Gastroesophageal sphincter (tissue), 4 donors: ENCODE measurements around the gene THRB. TPM values are rescaled to one million over a fixed set of nuclear protein-coding genes. Genes with fewer than 3 reads are reported as not detected.
"Not testable (repeated sequence)": the region's sequence is repeated elsewhere in the genome, so short reads cannot be mapped to it uniquely, and the experiment has no call there.

ENCODE experiments used
- ATAC-seq: fragments of 150-250 bp; one replicate; pipeline ENCODE4 v1.9.1; 2016; ENCODE audit warnings: mild to moderate bottlenecking, moderate library complexity
- H3K27ac ChIP-seq, 4 donors: fragments of 200-600 bp; sonication (generic) in 3 of 4; 1 replicate in 3 of 4; 2 replicates in 1 of 4; pipeline ENCODE4 v1.5.1; 2016 to 2019
- H3K27me3 ChIP-seq: fragments of 200-600 bp; sonication (generic); one replicate; pipeline ENCODE4 v1.5.1; 2019
- H3K36me3 ChIP-seq, 2 donors: fragments of 200-600 bp; sonication (generic); one replicate each; pipeline ENCODE4 v1.5.1; 2019; ENCODE audit warnings: control low read depth in 1 of 2
- H3K4me1 ChIP-seq, 3 donors: fragments of 200-600 bp; sonication (generic); 1 replicate in 2 of 3; 2 replicates in 1 of 3; pipeline ENCODE4 v1.5.1; 2016 to 2019; ENCODE audit warnings: control low read depth in 2 of 3
- H3K4me3 ChIP-seq, 2 donors: fragments of 200-600 bp; sonication (generic); one replicate each; pipeline ENCODE4 v1.5.1; 2019; ENCODE audit warnings: mild to moderate bottlenecking in 1 of 2, moderate library complexity in 1 of 2
- H3K9me3 ChIP-seq, 3 donors: fragments of 200-600 bp; sonication (generic); one replicate each; pipeline ENCODE4 v1.5.1; 2017 to 2019; ENCODE audit warnings: control low read depth in 2 of 3
- EP300 ChIP-seq: sonication (generic); formaldehyde crosslinking; IDR thresholded peaks from one replicate; pipeline ENCODE4 v1.6.1; 2017; ENCODE audit warnings: antibody characterized with exemption, mild to moderate bottlenecking
- POLR2A ChIP-seq, 2 donors: fragments of 450-650 bp; IDR thresholded peaks; one replicate each; pipeline ENCODE4 v1.6.1; 2017; ENCODE audit warnings: antibody characterized with exemption in 2 of 2, mild to moderate bottlenecking in 2 of 2, moderate library complexity in 1 of 2
- POLR2AphosphoS5 ChIP-seq: sonication (generic); formaldehyde crosslinking; IDR thresholded peaks from one replicate; pipeline ENCODE4 v1.6.1; 2017; ENCODE audit warnings: antibody characterized with exemption
- WGBS, 2 donors: methylation state at CpG; one replicate each; pipeline ENCODE4 v1.1.5; 2018; ENCODE audit warnings: low coverage in 1 of 2; 5-methylcytosine and 5-hydroxymethylcytosine counted together
- total RNA-seq, 4 donors: library from RNA; depleted of rRNA; stranded (reverse); fragments of >200 nt; gene quantifications; one replicate each; pipeline ENCODE4 v1.1.0, GENCODE V29; 2016
- TF ChIP-seq, protein P1 (sequence below), 4 experiments: fragments of 200-600 bp in 2 of 4; fragments of 450-650 bp in 2 of 4; sonication (generic) in 1 of 4; IDR thresholded peaks; one replicate each; pipeline ENCODE4 v1.5.1; 2017 to 2019; ENCODE audit warnings: antibody characterized with exemption in 4 of 4, mild to moderate bottlenecking in 2 of 4, moderate library complexity in 2 of 4

Gene THRB
- total RNA-seq, 4 donors from 2014 or later = 42.5 to 61.9 (median 55.8) TPM

DNA sequence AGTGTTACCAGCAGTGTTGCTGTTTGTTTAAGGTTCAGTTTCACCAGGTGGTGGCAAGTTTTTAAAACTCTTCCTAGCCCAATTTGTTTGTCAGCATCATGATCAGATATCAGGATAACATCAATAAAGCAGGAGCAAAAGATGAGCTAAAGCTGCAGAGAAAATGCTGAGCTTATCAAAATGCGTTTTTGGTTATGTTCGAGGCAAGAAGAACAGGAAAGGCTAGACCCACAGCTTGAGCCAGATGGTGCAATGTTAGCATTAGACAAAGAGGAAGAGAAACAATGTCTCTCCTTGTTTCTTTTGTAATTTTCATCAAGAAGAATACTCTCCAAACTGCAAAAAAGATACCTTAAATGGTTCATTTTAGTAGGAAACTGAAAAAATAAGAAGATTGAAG is 66.2 kb downstream of the THRB start:
- Histone ChIP-seq H3K4me3 (no peak overlapping the region), H3K36me3 (no peaks in the 10 kb centered on the region), H3K27me3 (no peaks in the 10 kb centered on the region), H3K9me3 (no peaks in the 10 kb centered on the region), H3K27ac (no peak overlapping the region), H3K4me1 (peaks cover 3 to 23% (median 10%) of the 10 kb centered on the region in 3 donors)
- 64% methylated on average over 2 of the region's 2 CpGs; no CpG with 5 or more reads in 1 of the 2 donors for WGBS, 2 donors
- no peak for ATAC-seq
- TF ChIP-seq EP300 (no peak), POLR2A (IDR thresholded peaks at IDR 0.05) (no peak), POLR2AphosphoS5 (no peak)
- TF ChIP-seq, protein P1, sequence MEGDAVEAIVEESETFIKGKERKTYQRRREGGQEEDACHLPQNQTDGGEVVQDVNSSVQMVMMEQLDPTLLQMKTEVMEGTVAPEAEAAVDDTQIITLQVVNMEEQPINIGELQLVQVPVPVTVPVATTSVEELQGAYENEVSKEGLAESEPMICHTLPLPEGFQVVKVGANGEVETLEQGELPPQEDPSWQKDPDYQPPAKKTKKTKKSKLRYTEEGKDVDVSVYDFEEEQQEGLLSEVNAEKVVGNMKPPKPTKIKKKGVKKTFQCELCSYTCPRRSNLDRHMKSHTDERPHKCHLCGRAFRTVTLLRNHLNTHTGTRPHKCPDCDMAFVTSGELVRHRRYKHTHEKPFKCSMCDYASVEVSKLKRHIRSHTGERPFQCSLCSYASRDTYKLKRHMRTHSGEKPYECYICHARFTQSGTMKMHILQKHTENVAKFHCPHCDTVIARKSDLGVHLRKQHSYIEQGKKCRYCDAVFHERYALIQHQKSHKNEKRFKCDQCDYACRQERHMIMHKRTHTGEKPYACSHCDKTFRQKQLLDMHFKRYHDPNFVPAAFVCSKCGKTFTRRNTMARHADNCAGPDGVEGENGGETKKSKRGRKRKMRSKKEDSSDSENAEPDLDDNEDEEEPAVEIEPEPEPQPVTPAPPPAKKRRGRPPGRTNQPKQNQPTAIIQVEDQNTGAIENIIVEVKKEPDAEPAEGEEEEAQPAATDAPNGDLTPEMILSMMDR (IDR thresholded peaks at IDR 0.05) = no peak

DNA sequence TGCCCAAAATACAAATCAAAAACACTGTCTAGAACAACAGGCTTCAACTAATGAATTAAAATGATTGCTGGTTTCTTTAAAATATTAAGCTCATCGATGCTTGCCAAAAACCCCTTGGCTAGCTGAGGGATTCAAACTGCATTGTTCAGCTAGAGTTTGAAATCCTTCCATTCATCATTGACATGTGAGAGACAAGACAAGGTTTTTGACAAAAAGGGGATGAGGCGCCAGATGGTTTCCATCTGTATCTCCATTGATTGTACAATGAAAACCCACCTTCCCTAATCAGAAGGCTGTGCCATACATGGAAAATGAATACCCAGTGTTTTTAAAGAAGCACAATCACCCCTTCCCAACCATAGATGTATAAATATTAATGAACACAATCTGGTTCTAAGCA is 67.8 kb downstream of the THRB start:
- 57 to 64% methylated on average over 2 of the region's 2 CpGs for WGBS, 2 donors
- no peaks in the 10 kb centered on the region for H3K27me3 ChIP-seq
- H3K4me3 ChIP-seq = no peak overlapping the region
- TF ChIP-seq, protein P1 (IDR thresholded peaks at IDR 0.05) = no peak
- TF ChIP-seq POLR2A (IDR thresholded peaks at IDR 0.05) (no peak), EP300 (no peak), POLR2AphosphoS5 (no peak)
- no peak overlapping the region for H3K27ac ChIP-seq
- ATAC-seq = no peak
- H3K9me3 ChIP-seq = no peaks in the 10 kb centered on the region
- peaks cover 3 to 14% (median 10%) of the 10 kb centered on the region in 3 donors for H3K4me1 ChIP-seq
- no peaks in the 10 kb centered on the region for H3K36me3 ChIP-seq

DNA sequence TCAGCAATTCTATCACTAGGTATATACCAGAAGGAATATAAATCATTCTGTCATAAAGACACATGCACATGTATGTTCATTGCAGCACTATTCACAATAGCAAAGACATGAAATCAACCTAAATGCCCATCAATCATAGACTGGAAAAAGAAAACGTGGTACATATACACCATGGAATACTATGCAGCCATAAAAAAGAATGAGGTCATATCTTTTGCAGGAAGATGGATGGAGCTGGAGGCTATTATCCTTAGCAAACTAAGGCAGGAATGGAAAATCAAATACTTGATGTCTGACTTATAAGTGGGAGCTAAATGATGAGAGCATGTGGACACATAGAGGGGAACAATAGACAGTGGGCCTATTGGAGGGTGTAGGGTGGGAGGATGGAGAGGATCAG is 73.8 kb downstream of the THRB start:
- H3K27ac ChIP-seq, H3K36me3 ChIP-seq, H3K4me3 ChIP-seq, H3K27me3 ChIP-seq, ATAC-seq, H3K9me3 ChIP-seq: not testable (repeated sequence)
- 100% methylated on average over 1 of the region's 1 CpG for WGBS, 2 donors
- H3K4me1 ChIP-seq = peaks cover 4 to 34% (median 5%) of the 10 kb centered on the region in 3 donors

DNA sequence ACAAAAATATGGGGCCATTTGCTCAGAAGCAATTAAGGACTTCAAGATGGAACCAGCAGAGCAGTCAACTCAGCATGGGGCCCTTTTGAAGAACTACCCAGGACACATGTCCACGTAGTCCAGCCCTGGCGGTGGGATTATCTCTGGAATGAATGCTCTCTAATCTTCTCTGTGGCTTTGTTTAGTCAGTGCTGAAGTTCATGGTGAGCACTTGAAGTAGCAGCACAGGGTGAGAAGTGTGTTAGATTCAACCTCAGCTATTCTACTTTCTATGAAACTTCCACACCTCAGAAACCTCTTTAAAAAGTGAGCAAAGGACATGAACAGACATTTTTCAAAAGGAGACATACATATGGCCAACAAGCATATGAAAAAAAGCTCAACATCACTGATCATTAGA is 74.4 kb downstream of the THRB start:
- no peak for ATAC-seq
- peaks cover 4 to 36% (median 5%) of the 10 kb centered on the region in 3 donors for H3K4me1 ChIP-seq
- no peak overlapping the region for H3K4me3 ChIP-seq
- no peaks in the 10 kb centered on the region for H3K9me3 ChIP-seq
- H3K27me3 ChIP-seq = no peaks in the 10 kb centered on the region
- no peak overlapping the region for H3K27ac ChIP-seq
- H3K36me3 ChIP-seq = no peaks in the 10 kb centered on the region
- 95% methylated on average over 2 of the region's 2 CpGs; no CpG with 5 or more reads in 1 of the 2 donors for WGBS, 2 donors
- TF ChIP-seq POLR2AphosphoS5 (no peak), POLR2A (IDR thresholded peaks at IDR 0.05) (no peak), EP300 (no peak)
- TF ChIP-seq, protein P1 (IDR thresholded peaks at IDR 0.05) = no peak

DNA sequence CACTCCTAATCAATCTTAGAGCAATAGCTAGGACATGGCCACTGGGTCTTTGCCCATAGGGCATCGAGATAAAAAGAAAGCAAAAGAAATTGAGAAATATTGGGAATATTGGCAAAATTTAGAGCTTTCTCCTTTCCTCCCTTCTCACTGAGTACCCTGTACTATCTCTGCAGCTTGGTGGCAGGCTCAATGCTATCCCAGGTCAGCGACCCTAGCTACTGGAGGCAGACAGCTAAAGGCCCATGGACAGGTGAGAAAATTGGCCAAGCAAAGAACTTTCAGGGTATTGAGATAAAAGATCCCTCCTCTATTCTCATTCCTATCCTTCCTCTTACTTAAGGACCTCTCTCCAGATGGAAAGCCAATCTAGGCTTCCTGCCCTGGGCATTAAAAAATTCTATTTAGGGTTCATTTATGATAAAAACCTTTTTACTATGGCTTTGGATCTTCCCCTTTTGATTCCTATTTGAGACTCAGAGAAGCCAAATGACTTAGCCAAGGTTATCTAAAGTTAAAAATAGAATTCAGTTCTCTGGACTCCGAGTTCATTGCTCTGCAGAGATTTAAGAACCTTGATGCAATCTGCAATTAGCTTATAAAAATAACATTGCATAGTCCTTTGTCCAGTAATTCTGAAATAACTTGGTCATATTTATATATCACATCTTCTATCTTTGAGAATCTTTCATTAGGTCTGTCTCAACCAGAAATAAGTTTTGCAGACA is 75.4 kb downstream of the THRB start:
- Histone ChIP-seq H3K9me3 (no peaks in the 10 kb centered on the region), H3K36me3 (no peaks in the 10 kb centered on the region), H3K27me3 (no peaks in the 10 kb centered on the region), H3K4me3 (no peak overlapping the region), H3K27ac (no peak overlapping the region), H3K4me1 (peaks cover 4 to 36% (median 5%) of the 10 kb centered on the region in 3 donors)
- ATAC-seq = no peak
- TF ChIP-seq POLR2AphosphoS5 (no peak), EP300 (no peak), POLR2A (IDR thresholded peaks at IDR 0.05) (no peak)
- TF ChIP-seq, protein P1 (IDR thresholded peaks at IDR 0.05) = no peak
- 75 to 100% methylated on average over 2 to 3 of the region's 3 CpGs for WGBS, 2 donors
